DND-41 (cell line): Measurements from ENCODE around the gene DMKN.

Experiments used
- ATAC-seq: fragments of 200-7000 bp; cut with Tn5 transposase; 3 replicates; pipeline ENCODE4 v1.9.1; 2021; ENCODE audit warnings: low read depth; ENCODE audit not compliant: insufficient read depth
- DNase-seq: peaks from one replicate; pipeline ENCODE4 v3.0.0-alpha.2; 2020
- H2AFZ ChIP-seq: 2 replicates; pipeline ENCODE4 v1.6.0; 2012; ENCODE audit warnings: low read depth, low read length
- H3K27ac ChIP-seq: 2 replicates; pipeline ENCODE4 v1.5.1; 2012; ENCODE audit warnings: low read length, inconsistent platforms
- H3K27me3 ChIP-seq: fragments of 200-600 bp; sonication (generic); 2 replicates; pipeline ENCODE4 v1.6.0; 2012; ENCODE audit warnings: low read length, mild to moderate bottlenecking, inconsistent platforms; ENCODE audit not compliant: insufficient read depth, poor library complexity
- H3K36me3 ChIP-seq: 2 replicates; pipeline ENCODE4 v1.5.1; 2012; ENCODE audit warnings: low read length, inconsistent platforms; ENCODE audit not compliant: insufficient read depth
- H3K4me1 ChIP-seq: 2 replicates; pipeline ENCODE4 v1.5.1; 2012; ENCODE audit warnings: mild to moderate bottlenecking, low read length; ENCODE audit not compliant: insufficient read depth
- H3K4me2 ChIP-seq: 2 replicates; pipeline ENCODE4 v1.6.0; 2012; ENCODE audit warnings: mild to moderate bottlenecking, moderate library complexity, low read length, inconsistent platforms; ENCODE audit not compliant: insufficient read depth
- H3K4me3 ChIP-seq, 2 experiments: fragments of 200-600 bp in 1 of 2; shearing (Covaris generic) in 1 of 2; 2 replicates each; pipeline ENCODE4 v1.5.1; 2012 to 2016; ENCODE audit warnings: inconsistent platforms in 2 of 2, low read length in 2 of 2, mild to moderate bottlenecking in 2 of 2, low read depth in 1 of 2, moderate library complexity in 1 of 2
- H3K79me2 ChIP-seq: 2 replicates; pipeline ENCODE4 v1.6.0; 2012; ENCODE audit warnings: low read length, inconsistent platforms; ENCODE audit not compliant: insufficient read depth
- H3K9ac ChIP-seq: 2 replicates; pipeline ENCODE4 v1.6.0; 2012; ENCODE audit warnings: low read depth, mild to moderate bottlenecking, inconsistent platforms, low read length, moderate library complexity
- H3K9me3 ChIP-seq: 2 replicates; pipeline ENCODE4 v1.5.1; 2012; ENCODE audit warnings: low read length, moderate library complexity, mild to moderate bottlenecking, inconsistent platforms; ENCODE audit not compliant: insufficient read depth, severe bottlenecking
- H4K20me1 ChIP-seq: 2 replicates; pipeline ENCODE4 v1.6.0; 2012; ENCODE audit warnings: low read length; ENCODE audit not compliant: insufficient read depth
- EZH2 ChIP-seq: IDR thresholded peaks from 3 replicates; pipeline ENCODE4 v1.6.1; 2012; ENCODE audit warnings: borderline replicate concordance, low read depth, mild to moderate bottlenecking, moderate library complexity, low read length, inconsistent platforms; ENCODE audit not compliant: severe bottlenecking
- TF ChIP-seq, protein P1 (sequence below): IDR thresholded peaks from 2 replicates; pipeline ENCODE4 v1.5.1; 2012; ENCODE audit warnings: borderline replicate concordance, low read length, moderate library complexity, mild to moderate bottlenecking; ENCODE audit not compliant: poor library complexity, severe bottlenecking; ENCODE audit errors: extremely low read depth

DMKN gene

DNA sequence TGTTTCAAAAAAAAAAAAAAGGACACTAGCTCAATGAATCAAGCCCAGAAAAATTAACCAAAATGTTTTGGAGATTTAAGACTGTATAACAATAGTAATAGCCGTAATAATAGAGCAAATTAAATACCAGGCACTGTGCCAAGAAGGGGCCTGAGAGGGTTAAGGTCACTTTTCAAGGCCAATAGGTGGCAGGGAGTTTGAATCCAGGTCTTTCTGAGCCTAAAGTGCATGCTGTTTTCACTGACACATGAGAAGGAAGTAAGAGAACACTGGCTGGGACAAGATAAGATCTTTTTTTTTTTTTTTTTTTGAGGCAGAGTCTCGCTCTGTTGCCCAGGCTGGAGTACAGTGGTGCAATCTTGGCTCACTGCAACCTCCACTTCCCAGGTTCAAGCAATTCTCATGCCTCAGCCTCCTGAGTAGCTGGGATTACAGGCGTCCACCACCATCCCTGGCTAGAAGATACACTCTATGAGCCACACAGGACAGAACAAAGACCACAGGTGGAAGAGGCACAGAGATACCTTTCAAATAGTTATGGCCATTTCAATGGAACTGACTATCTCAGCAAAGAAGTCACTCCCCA lies 57.7 kb downstream of the DMKN start:
- Histone ChIP-seq H3K79me2 (no peaks in the 10 kb centered on the region), H3K27ac (no peak overlapping the region), H3K36me3 (no peaks in the 10 kb centered on the region), H4K20me1 (no peaks in the 10 kb centered on the region), H3K9me3 (no peaks in the 10 kb centered on the region), H2AFZ (no peak overlapping the region), H3K4me1 (0 out of 2 replicates have a peak, but pooled peaks cover 2% of the 10 kb centered on the region), H3K9ac (no peak overlapping the region), H3K4me2 (no peak overlapping the region), H3K4me3 (no peak overlapping the region), H3K27me3 (no peaks in the 10 kb centered on the region)
- no peak for TF ChIP-seq EZH2
- no peak for DNase-seq
- ATAC-seq, result no peak

DNA sequence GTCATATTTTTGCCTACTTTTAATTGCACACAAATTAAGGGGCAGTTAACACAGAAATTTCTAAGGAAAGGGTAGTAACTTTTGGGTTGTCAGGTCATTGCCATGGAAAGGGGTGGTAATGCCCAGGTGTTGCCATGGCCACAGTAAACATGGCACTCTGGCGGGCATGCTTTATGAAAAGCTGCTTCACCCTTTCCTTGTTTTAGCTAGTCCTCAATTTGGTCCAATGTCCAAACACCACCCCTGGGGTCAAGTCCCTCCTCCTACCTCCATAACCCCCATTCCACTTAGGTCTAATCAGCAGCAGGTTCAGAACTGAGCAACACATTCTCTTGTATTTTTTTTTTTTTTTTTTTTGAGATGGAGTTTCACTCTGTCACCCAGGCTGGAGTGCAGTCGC lies 58.8 kb downstream of the DMKN start:
- DNase-seq (no peak), ATAC-seq (no peak)
- Histone ChIP-seq H2AFZ (no peak overlapping the region), H3K27me3 (no peaks in the 10 kb centered on the region), H3K4me1 (0 out of 2 replicates have a peak, but pooled peaks cover 2% of the 10 kb centered on the region), H3K79me2 (no peaks in the 10 kb centered on the region), H3K4me2 (no peak overlapping the region), H3K36me3 (no peaks in the 10 kb centered on the region), H4K20me1 (no peaks in the 10 kb centered on the region), H3K4me3 (no peak overlapping the region), H3K9ac (no peak overlapping the region), H3K27ac (no peak overlapping the region), H3K9me3 (no peaks in the 10 kb centered on the region)
- TF ChIP-seq EZH2, result no peak
- TF ChIP-seq, protein P1, sequence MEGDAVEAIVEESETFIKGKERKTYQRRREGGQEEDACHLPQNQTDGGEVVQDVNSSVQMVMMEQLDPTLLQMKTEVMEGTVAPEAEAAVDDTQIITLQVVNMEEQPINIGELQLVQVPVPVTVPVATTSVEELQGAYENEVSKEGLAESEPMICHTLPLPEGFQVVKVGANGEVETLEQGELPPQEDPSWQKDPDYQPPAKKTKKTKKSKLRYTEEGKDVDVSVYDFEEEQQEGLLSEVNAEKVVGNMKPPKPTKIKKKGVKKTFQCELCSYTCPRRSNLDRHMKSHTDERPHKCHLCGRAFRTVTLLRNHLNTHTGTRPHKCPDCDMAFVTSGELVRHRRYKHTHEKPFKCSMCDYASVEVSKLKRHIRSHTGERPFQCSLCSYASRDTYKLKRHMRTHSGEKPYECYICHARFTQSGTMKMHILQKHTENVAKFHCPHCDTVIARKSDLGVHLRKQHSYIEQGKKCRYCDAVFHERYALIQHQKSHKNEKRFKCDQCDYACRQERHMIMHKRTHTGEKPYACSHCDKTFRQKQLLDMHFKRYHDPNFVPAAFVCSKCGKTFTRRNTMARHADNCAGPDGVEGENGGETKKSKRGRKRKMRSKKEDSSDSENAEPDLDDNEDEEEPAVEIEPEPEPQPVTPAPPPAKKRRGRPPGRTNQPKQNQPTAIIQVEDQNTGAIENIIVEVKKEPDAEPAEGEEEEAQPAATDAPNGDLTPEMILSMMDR, result no peak

DNA sequence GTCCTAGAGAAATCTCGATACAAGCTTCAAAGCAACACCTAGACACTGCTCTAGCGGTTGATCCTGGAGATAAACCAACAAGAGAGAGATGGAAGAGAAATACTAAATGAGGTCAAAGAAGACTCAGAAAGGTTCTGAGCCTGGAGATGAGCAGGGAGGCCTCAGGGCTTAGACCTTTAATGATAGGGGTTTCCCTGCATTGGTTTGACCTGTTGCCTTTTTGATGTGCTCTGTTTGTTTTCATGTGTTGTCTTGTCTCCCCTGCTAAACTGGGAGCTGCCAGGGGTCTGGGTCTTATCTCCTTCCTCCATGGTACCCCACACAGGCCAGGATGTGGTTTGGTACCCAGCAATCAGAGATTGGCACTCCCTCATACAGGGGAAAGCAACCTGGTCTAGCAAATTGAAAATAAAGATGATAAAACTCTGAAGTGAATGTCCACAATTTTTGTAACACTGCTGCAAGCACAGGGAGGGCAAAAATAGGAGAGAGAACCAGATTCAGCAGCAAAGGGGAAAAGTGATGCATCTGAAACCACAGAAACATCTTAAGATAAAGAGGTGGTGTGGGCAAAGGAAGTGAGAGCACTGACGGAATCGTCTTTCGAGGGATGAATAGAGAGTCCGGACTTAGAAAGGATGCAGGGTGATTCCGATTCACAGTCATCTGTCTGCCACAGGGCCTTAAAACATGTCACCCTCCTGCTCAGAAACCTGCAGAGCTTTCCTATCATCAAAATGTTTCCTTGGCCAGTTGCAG lies 61.9 kb downstream of the DMKN start:
- ATAC-seq (no peak), DNase-seq (no peak)
- Histone ChIP-seq H3K4me2 (no peak overlapping the region), H3K4me3 (no peak overlapping the region), H3K79me2 (no peaks in the 10 kb centered on the region), H2AFZ (no peak overlapping the region), H3K27ac (no peak overlapping the region), H4K20me1 (no peaks in the 10 kb centered on the region), H3K27me3 (peaks cover 5% of the 10 kb centered on the region), H3K9me3 (no peaks in the 10 kb centered on the region), H3K36me3 (no peaks in the 10 kb centered on the region), H3K9ac (no peak overlapping the region), H3K4me1 (0 out of 2 replicates have a peak, but pooled peaks cover 2% of the 10 kb centered on the region)
- TF ChIP-seq, protein P1, result no peak
- no peak for TF ChIP-seq EZH2

DNA sequence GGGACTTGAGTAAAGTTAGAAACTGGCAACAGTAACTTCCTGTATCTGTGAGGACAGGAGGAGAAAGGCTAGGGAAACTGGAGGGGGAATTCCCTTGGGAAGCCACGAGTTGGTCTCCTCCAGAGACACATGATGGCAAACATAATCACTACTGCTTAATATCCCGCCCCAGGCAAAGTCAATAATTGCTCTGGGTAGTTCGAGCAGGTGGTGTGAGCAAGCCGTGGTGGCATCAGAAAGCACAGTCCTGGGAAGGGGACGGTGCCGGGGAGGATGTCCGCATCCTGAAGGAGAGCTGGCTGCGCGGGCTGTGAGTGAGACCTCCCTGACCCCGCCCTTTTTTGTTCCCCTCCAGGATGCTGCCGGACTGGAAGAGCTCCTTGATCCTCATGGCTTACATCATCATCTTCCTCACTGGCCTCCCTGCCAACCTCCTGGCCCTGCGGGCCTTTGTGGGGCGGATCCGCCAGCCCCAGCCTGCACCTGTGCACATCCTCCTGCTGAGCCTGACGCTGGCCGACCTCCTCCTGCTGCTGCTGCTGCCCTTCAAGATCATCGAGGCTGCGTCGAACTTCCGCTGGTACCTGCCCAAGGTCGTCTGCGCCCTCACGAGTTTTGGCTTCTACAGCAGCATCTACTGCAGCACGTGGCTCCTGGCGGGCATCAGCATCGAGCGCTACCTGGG lies 63.9 kb downstream of the DMKN start:
- H2AFZ ChIP-seq, result no peak overlapping the region
- no peaks in the 10 kb centered on the region for H4K20me1 ChIP-seq
- H3K9ac ChIP-seq, result no peak overlapping the region
- H3K9me3 ChIP-seq, result no peaks in the 10 kb centered on the region
- H3K4me2 ChIP-seq, result no peak overlapping the region
- TF ChIP-seq, protein P1, result no peak
- TF ChIP-seq EZH2, result no peak
- ATAC-seq, result no peak
- no peaks in the 10 kb centered on the region for H3K79me2 ChIP-seq
- H3K27ac ChIP-seq, result no peak overlapping the region
- no peak overlapping the region for H3K4me3 ChIP-seq
- H3K36me3 ChIP-seq, result no peaks in the 10 kb centered on the region
- H3K27me3 ChIP-seq, result peaks cover 5% of the 10 kb centered on the region
- no peaks in the 10 kb centered on the region for H3K4me1 ChIP-seq
- no peak for DNase-seq
